CD4-positive, alpha-beta T cell treated with Interleukin-21 for 1 hour (primary cell): ENCODE measurements around the gene IL1RAPL2.
"Not testable (repeated sequence)": the region's sequence is repeated elsewhere in the genome, so short reads cannot be mapped to it uniquely, and the experiment has no call there.

Source experiments
- DNase-seq: peaks from one replicate; pipeline ENCODE4 v3.0.0-alpha.2; 2020

The IL1RAPL2 gene

GRCh38 chrX:105646592-105647372, 1080.8 kb downstream of the IL1RAPL2 start:
- no peak for DNase-seq

GRCh38 chrX:105647749-105648148, 1081.8 kb downstream of the IL1RAPL2 start:
- no peak for DNase-seq

- DNase-seq: no peak
Measured at GRCh38 chrX:105648732-105649131, 1082.7 kb downstream of the IL1RAPL2 start.

- DNase-seq: no peak
Measured at GRCh38 chrX:105650577-105650976, 1084.6 kb downstream of the IL1RAPL2 start.

GRCh38 chrX:105650986-105651385, 1085.0 kb downstream of the IL1RAPL2 start:
- DNase-seq: no peak

- DNase-seq: no peak
Measured at GRCh38 chrX:105653891-105654290, 1087.9 kb downstream of the IL1RAPL2 start.

- DNase-seq: no peak
Measured at GRCh38 chrX:105658136-105658535, 1092.1 kb downstream of the IL1RAPL2 start.

- no peak for DNase-seq
Measured at GRCh38 chrX:105662248-105662647, 1096.2 kb downstream of the IL1RAPL2 start.

- DNase-seq: no peak
Measured at GRCh38 chrX:105664243-105664642, 1098.2 kb downstream of the IL1RAPL2 start.

- DNase-seq: not testable (repeated sequence)
Measured at GRCh38 chrX:105684288-105684687, 1118.3 kb downstream of the IL1RAPL2 start.

- DNase-seq: no peak
Measured at GRCh38 chrX:105694839-105695238, 1128.8 kb downstream of the IL1RAPL2 start.

- no peak for DNase-seq
Measured at GRCh38 chrX:105695451-105695850, 1129.5 kb downstream of the IL1RAPL2 start.

- no peak for DNase-seq
Measured at GRCh38 chrX:105696870-105697269, 1130.9 kb downstream of the IL1RAPL2 start.

- DNase-seq: no peak
Measured at GRCh38 chrX:105697984-105698781, 1132.2 kb downstream of the IL1RAPL2 start.

- DNase-seq: no peak
Measured at GRCh38 chrX:105700331-105700730, 1134.3 kb downstream of the IL1RAPL2 start.

GRCh38 chrX:105701310-105702052, 1135.5 kb downstream of the IL1RAPL2 start:
- DNase-seq: no peak

- DNase-seq: no peak
Measured at GRCh38 chrX:105703876-105704275, 1137.9 kb downstream of the IL1RAPL2 start.

- DNase-seq: no peak
Measured at GRCh38 chrX:105706041-105706440, 1140.0 kb downstream of the IL1RAPL2 start.

GRCh38 chrX:105711805-105712204, 1145.8 kb downstream of the IL1RAPL2 start:
- DNase-seq: no peak

- DNase-seq: no peak
Measured at GRCh38 chrX:105715746-105716145, 1149.7 kb downstream of the IL1RAPL2 start.

- DNase-seq: no peak
Measured at GRCh38 chrX:105723966-105724735, 1158.2 kb downstream of the IL1RAPL2 start.

GRCh38 chrX:105725228-105725627, 1159.2 kb downstream of the IL1RAPL2 start:
- DNase-seq: no peak

GRCh38 chrX:105738162-105738561, 1172.2 kb downstream of the IL1RAPL2 start:
- no peak for DNase-seq
